Panc1 (cell line): Measurements from ENCODE around the gene FYN.

Source experiments
- TF ChIP-seq, protein P1 (sequence below), 2 experiments: IDR thresholded peaks; 2 replicates each; pipeline ENCODE4 v1.6.1; 2011 to 2012; ENCODE audit warnings: low read depth in 2 of 2, control low read depth in 1 of 2, low read length in 1 of 2, mild to moderate bottlenecking in 1 of 2, moderate library complexity in 1 of 2; ENCODE audit not compliant: insufficient read depth in 1 of 2
- TF ChIP-seq, protein P2 (sequence below): fragments of 450-650 bp; IDR thresholded peaks from 2 replicates; pipeline ENCODE4 v1.5.1; 2017; ENCODE audit warnings: mild to moderate bottlenecking

DNA sequence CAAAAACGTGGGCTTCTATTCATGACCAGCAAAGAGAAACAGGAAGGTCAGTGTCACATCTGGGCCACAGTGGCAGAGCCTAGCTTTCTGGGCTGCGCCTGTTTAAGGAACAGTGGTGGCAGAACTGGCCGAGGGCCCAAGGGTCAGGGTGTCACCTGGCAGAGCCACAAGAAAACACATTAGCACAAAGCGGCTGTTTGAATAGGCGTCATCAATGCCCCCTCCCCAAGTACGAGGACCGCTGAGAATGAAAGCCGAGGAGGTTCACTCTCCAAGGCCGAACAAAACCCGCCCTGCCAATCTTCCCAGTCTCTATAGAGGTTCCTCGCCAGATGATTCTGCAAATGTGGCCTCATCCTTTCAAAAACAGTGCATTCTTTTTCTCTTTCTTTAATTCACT, 142.4 kb downstream of the FYN start:
- TF ChIP-seq, protein P1, sequence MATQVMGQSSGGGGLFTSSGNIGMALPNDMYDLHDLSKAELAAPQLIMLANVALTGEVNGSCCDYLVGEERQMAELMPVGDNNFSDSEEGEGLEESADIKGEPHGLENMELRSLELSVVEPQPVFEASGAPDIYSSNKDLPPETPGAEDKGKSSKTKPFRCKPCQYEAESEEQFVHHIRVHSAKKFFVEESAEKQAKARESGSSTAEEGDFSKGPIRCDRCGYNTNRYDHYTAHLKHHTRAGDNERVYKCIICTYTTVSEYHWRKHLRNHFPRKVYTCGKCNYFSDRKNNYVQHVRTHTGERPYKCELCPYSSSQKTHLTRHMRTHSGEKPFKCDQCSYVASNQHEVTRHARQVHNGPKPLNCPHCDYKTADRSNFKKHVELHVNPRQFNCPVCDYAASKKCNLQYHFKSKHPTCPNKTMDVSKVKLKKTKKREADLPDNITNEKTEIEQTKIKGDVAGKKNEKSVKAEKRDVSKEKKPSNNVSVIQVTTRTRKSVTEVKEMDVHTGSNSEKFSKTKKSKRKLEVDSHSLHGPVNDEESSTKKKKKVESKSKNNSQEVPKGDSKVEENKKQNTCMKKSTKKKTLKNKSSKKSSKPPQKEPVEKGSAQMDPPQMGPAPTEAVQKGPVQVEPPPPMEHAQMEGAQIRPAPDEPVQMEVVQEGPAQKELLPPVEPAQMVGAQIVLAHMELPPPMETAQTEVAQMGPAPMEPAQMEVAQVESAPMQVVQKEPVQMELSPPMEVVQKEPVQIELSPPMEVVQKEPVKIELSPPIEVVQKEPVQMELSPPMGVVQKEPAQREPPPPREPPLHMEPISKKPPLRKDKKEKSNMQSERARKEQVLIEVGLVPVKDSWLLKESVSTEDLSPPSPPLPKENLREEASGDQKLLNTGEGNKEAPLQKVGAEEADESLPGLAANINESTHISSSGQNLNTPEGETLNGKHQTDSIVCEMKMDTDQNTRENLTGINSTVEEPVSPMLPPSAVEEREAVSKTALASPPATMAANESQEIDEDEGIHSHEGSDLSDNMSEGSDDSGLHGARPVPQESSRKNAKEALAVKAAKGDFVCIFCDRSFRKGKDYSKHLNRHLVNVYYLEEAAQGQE (IDR thresholded peaks at IDR 0.05; ENCODE audit: insufficient read depth in 1 of 2, low read depth in 2 of 2, low read length in 1 of 2): no peak
- TF ChIP-seq, protein P2, sequence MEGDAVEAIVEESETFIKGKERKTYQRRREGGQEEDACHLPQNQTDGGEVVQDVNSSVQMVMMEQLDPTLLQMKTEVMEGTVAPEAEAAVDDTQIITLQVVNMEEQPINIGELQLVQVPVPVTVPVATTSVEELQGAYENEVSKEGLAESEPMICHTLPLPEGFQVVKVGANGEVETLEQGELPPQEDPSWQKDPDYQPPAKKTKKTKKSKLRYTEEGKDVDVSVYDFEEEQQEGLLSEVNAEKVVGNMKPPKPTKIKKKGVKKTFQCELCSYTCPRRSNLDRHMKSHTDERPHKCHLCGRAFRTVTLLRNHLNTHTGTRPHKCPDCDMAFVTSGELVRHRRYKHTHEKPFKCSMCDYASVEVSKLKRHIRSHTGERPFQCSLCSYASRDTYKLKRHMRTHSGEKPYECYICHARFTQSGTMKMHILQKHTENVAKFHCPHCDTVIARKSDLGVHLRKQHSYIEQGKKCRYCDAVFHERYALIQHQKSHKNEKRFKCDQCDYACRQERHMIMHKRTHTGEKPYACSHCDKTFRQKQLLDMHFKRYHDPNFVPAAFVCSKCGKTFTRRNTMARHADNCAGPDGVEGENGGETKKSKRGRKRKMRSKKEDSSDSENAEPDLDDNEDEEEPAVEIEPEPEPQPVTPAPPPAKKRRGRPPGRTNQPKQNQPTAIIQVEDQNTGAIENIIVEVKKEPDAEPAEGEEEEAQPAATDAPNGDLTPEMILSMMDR: no peak
